ENCODE measurements around the gene TSPO.

DNA sequence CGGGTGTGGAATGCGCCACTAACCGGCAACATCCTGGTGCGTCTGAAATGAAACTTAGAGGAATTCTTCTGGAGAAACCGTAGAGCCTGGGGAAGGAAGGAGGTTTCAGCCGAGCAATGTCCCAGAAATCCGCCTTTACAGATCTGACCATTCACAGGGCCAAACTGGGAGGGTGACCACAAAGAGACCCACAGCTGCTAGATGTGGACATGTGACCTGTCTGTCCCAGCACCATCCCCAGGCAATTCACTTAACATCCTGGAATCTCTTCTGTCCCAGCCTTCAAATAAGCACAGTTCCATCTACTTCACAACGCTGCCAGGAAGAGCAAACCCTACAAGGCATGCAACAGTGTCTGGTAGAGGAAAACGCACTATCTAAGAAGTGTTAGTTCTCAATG is 18.0 kb upstream of the TSPO start:
- TF ChIP-seq CTCF (IDR thresholded peaks at IDR 0.05; ENCODE audit: low read length) (no peak), EZH2 (optimal IDR thresholded peaks at IDR 0.05; ENCODE audit: low read depth, low read length) (no peak)
